Esophagus squamous epithelium (tissue), 5 donors: ENCODE measurements around the gene SOX13. TPM values are rescaled to one million over a fixed set of nuclear protein-coding genes. Genes with fewer than 3 reads are reported as not detected.

Source experiments
- DNase-seq: peaks from one replicate; lab custom pipeline; 2025; lab: John Stamatoyannopoulos, UW
- H3K27ac ChIP-seq, 4 donors: fragments of 200-600 bp; sonication (generic); one replicate each; pipeline ENCODE4 v1.5.1; 2016 to 2019; ENCODE audit warnings: mild to moderate bottlenecking in 1 of 4
- H3K27me3 ChIP-seq, 4 donors: fragments of 200-600 bp; sonication (generic); 1 replicate in 3 of 4; 2 replicates in 1 of 4; pipeline versions ENCODE4 v1.5.1 to v1.6.0; 2017 to 2021; ENCODE audit warnings: antibody characterized with exemption in 1 of 4
- H3K36me3 ChIP-seq, 3 donors: fragments of 200-600 bp; sonication (generic); one replicate each; pipeline ENCODE4 v1.5.1; 2016 to 2019
- H3K4me1 ChIP-seq, 3 donors: fragments of 200-600 bp; sonication (generic); one replicate each; pipeline ENCODE4 v1.5.1; 2017 to 2019
- H3K4me3 ChIP-seq, 4 donors: fragments of 200-600 bp; sonication (generic); 1 replicate in 3 of 4; 2 replicates in 1 of 4; pipeline ENCODE4 v1.5.1; 2016 to 2019; ENCODE audit warnings: mild to moderate bottlenecking in 2 of 4, moderate library complexity in 1 of 4
- H3K9me3 ChIP-seq, 3 donors: fragments of 200-600 bp; sonication (generic); one replicate each; pipeline ENCODE4 v1.5.1; 2016 to 2019
- POLR2A ChIP-seq, 4 donors: fragments of 450-650 bp; IDR thresholded peaks; one replicate each; pipeline ENCODE4 v1.6.1; 2017; ENCODE audit warnings: antibody characterized with exemption in 4 of 4, mild to moderate bottlenecking in 4 of 4, moderate library complexity in 3 of 4
- WGBS, 2 donors: methylation state at CpG; one replicate each; pipeline ENCODE4 v1.1.5; 2018; 5-methylcytosine and 5-hydroxymethylcytosine counted together
- intact Hi-C: fragments of 100-400 bp; cut with DNase I; formaldehyde crosslinking; loops from one replicate; pipeline ENCODE4 v1.15.0; 2022
- total RNA-seq, 4 donors: library from RNA; depleted of rRNA; stranded (reverse); fragments of >200 nt; gene quantifications; one replicate each; pipeline ENCODE4 v1.1.0, GENCODE V29; 2016
- TF ChIP-seq, protein P1 (sequence below), 6 experiments: fragments of 450-650 bp in 4 of 6; fragments of 200-600 bp in 2 of 6; sonication (generic) in 2 of 6; IDR thresholded peaks; one replicate each; pipeline ENCODE4 v1.5.1; 2016 to 2019; ENCODE audit warnings: antibody characterized with exemption in 6 of 6, mild to moderate bottlenecking in 4 of 6, moderate library complexity in 4 of 6
- donor health status: DM: yes; HTN: yes; CAD: no.

The SOX13 gene
- total RNA-seq, 4 donors from 2014 or later: 9.0 to 21.2 (median 14.5) TPM

DNA sequence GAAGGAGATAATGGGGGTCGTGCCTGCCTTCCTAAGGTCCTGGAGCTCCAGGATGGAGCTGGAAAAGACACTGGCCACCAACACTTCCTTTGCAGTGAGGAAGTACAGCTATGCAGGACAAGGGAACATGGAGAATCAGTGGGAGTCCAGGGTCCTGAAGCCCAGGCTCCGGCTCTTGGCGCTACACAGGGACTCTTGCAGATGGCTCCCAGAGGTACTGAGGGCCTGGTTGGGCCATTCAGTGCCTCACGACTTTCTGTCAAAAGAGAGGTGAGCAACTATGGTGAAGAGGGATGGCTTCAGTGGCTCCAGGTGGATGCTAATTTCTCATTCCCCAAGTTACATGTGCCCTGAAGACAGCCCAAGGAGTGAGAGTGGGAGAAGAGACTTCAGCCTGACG lies 80.8 kb downstream of the SOX13 start:
- no peaks in the 10 kb centered on the region for H3K9me3 ChIP-seq
- H3K4me3 ChIP-seq: no peak overlapping the region
- peak overlapping the region in 3 of 4 donors; percentile 56 to 84 (median 59) for H3K27ac ChIP-seq
- no peaks in the 10 kb centered on the region for H3K27me3 ChIP-seq
- intact Hi-C loops: no loop called here
- peaks cover 11 to 76% (median 26%) of the 10 kb centered on the region in 3 donors for H3K4me1 ChIP-seq
- no peaks in the 10 kb centered on the region for H3K36me3 ChIP-seq
- no peak for TF ChIP-seq POLR2A (IDR thresholded peaks at IDR 0.05)
- TF ChIP-seq, protein P1, sequence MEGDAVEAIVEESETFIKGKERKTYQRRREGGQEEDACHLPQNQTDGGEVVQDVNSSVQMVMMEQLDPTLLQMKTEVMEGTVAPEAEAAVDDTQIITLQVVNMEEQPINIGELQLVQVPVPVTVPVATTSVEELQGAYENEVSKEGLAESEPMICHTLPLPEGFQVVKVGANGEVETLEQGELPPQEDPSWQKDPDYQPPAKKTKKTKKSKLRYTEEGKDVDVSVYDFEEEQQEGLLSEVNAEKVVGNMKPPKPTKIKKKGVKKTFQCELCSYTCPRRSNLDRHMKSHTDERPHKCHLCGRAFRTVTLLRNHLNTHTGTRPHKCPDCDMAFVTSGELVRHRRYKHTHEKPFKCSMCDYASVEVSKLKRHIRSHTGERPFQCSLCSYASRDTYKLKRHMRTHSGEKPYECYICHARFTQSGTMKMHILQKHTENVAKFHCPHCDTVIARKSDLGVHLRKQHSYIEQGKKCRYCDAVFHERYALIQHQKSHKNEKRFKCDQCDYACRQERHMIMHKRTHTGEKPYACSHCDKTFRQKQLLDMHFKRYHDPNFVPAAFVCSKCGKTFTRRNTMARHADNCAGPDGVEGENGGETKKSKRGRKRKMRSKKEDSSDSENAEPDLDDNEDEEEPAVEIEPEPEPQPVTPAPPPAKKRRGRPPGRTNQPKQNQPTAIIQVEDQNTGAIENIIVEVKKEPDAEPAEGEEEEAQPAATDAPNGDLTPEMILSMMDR (IDR thresholded peaks at IDR 0.05): no peak
- DNase-seq: no peak
- WGBS, 2 donors: 93 to 94% methylated on average over 2 to 5 of the region's 5 CpGs

DNA sequence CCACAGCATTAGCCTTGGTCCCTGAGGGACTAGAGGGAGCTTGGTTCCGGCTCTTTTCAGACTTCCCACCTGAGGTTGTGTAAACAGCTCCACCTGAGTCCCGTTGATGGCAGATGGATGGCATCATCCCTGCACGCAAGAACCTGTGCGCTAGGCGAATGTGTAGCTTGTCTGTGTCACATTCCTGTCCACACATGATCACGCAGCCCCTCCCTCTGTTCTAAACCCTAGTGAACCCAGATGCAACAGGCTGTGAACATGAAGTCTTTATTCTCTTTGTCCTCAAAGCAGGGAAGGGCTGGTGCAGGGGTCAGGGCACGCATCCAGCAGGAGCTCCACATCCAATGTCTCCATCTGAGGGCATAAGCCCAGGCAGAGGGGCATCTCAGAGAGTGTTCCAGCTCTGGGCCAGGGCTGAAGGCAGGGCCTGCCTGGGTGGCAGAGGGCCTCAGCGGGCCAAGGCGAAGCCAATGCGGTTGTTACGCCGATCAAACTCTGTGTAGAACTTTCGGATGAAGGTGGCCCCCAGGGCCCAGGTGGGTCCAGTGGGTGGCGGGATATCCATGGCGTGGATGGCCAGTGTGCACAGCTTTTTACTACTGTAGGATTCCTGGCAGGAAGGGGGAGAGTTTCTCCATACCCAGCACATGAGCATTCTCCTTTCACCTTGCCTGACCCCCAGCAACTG lies 81.8 kb downstream of the SOX13 start:
- intact Hi-C loops: no loop called here
- H3K4me1 ChIP-seq: peaks cover 11 to 71% (median 20%) of the 10 kb centered on the region in 3 donors
- 60 to 62% methylated on average over 9 of the region's 15 CpGs for WGBS, 2 donors
- H3K27me3 ChIP-seq: no peaks in the 10 kb centered on the region
- H3K36me3 ChIP-seq: no peaks in the 10 kb centered on the region
- DNase-seq: no peak
- H3K4me3 ChIP-seq: no peak overlapping the region
- H3K9me3 ChIP-seq: no peaks in the 10 kb centered on the region
- H3K27ac ChIP-seq: peak overlapping the region in 3 of 4 donors; percentile 62 to 84 (median 65)
- TF ChIP-seq, protein P1 (IDR thresholded peaks at IDR 0.05): no peak
- TF ChIP-seq POLR2A (IDR thresholded peaks at IDR 0.05): no peak

DNA sequence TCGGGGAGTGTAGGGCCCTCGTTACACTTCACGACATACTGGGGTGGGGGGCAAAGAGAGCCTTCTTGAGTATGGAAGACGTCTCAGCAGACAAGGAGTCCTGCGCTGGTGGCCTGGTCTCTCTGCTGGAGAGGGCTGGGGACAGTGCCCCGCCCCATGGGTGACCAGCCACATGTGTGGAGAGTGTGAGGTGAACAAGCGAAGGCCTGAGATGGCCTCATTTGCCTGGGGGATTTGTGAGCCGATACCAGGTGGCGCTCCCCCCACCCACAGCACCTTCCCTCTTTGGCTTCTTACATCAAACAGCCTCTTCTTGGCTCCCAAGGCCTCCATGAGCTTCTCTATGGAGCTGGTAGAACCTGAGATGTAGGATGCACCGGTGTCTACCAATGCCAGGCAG lies 83.0 kb downstream of the SOX13 start:
- DNase-seq: no peak
- peaks cover 0 to 9% (median 0%) of the 10 kb centered on the region in 4 donors for H3K27me3 ChIP-seq
- 92 to 94% methylated on average over 5 to 6 of the region's 10 CpGs for WGBS, 2 donors
- H3K27ac ChIP-seq: no peak overlapping the region
- H3K4me3 ChIP-seq: no peak overlapping the region
- no peaks in the 10 kb centered on the region for H3K36me3 ChIP-seq
- H3K4me1 ChIP-seq: peaks cover 11 to 60% (median 15%) of the 10 kb centered on the region in 3 donors
- no peak for TF ChIP-seq POLR2A (IDR thresholded peaks at IDR 0.05)
- TF ChIP-seq, protein P1 (IDR thresholded peaks at IDR 0.05): no peak
- intact Hi-C loops: no loop called here
- H3K9me3 ChIP-seq: no peaks in the 10 kb centered on the region

DNA sequence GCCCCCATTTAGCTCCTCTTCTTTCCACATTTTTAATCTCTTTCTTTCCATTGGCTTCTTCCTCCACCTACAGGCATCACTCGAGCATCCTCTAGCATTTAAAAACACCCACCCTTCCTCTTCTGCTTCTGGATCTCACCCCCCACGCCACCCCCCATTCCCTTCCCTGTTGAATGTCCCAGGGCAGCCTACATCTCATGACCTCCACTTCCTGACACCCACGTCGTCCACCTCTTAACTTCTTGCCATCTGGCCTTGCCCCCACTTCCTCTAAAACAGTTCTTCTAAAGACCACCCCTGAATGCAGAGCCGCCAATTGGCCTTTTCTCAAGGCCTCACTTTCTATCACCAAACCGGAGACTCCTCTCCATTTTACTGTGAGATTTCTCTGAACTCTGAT lies 85.0 kb downstream of the SOX13 start:
- Histone ChIP-seq H3K27me3 (peaks cover 0 to 21% (median 0%) of the 10 kb centered on the region in 4 donors), H3K4me1 (peaks cover 4 to 55% (median 6%) of the 10 kb centered on the region in 3 donors), H3K27ac (no peak overlapping the region), H3K4me3 (no peak overlapping the region), H3K36me3 (no peaks in the 10 kb centered on the region), H3K9me3 (no peaks in the 10 kb centered on the region)
- TF ChIP-seq, protein P1 (IDR thresholded peaks at IDR 0.05): no peak
- no peak for TF ChIP-seq POLR2A (IDR thresholded peaks at IDR 0.05)
- DNase-seq: no peak
- intact Hi-C loops: no loop called here
- WGBS, 2 donors: 59 to 65% methylated on average over 6 of the region's 6 CpGs
